GM10266 (cell line): ENCODE measurements around the gene PANK4.

ENCODE experiments used
- DNase-seq: peaks from one replicate; pipeline ENCODE4 v3.0.0; 2012; ENCODE audit errors: extremely low spot score
- TF ChIP-seq, protein P1 (sequence below): IDR thresholded peaks from 2 replicates; pipeline ENCODE4 v1.5.1; 2012; ENCODE audit warnings: mild to moderate bottlenecking, low read depth; ENCODE audit not compliant: control insufficient read depth, insufficient read depth; ENCODE audit errors: missing control alignments

The PANK4 gene

DNA sequence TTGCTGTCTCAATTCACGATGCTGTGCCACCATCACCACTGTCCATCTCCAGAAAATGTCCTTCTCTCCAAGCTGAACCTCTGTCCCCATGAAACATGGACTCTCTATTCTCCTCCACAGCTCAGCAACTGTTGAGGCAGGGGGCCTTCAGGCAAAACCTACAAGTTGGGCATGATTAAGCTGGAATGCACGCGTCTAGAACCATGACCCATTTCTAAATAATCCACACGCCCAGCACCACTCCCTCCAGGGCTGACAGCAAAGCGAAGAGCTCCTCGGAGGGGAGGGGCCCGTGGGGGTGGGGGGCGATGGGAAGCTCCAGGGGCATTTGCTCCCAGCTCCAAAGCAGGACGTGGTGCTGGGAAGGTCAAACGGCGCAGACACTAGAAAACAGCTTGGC, 7.0 kb upstream of the PANK4 start:
- DNase-seq = no peak
- TF ChIP-seq, protein P1, sequence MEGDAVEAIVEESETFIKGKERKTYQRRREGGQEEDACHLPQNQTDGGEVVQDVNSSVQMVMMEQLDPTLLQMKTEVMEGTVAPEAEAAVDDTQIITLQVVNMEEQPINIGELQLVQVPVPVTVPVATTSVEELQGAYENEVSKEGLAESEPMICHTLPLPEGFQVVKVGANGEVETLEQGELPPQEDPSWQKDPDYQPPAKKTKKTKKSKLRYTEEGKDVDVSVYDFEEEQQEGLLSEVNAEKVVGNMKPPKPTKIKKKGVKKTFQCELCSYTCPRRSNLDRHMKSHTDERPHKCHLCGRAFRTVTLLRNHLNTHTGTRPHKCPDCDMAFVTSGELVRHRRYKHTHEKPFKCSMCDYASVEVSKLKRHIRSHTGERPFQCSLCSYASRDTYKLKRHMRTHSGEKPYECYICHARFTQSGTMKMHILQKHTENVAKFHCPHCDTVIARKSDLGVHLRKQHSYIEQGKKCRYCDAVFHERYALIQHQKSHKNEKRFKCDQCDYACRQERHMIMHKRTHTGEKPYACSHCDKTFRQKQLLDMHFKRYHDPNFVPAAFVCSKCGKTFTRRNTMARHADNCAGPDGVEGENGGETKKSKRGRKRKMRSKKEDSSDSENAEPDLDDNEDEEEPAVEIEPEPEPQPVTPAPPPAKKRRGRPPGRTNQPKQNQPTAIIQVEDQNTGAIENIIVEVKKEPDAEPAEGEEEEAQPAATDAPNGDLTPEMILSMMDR = no peak

GRCh38 chr1:2532485-2533160, 6.2 kb upstream of the PANK4 start:
- TF ChIP-seq, protein P1 = no peak

DNA sequence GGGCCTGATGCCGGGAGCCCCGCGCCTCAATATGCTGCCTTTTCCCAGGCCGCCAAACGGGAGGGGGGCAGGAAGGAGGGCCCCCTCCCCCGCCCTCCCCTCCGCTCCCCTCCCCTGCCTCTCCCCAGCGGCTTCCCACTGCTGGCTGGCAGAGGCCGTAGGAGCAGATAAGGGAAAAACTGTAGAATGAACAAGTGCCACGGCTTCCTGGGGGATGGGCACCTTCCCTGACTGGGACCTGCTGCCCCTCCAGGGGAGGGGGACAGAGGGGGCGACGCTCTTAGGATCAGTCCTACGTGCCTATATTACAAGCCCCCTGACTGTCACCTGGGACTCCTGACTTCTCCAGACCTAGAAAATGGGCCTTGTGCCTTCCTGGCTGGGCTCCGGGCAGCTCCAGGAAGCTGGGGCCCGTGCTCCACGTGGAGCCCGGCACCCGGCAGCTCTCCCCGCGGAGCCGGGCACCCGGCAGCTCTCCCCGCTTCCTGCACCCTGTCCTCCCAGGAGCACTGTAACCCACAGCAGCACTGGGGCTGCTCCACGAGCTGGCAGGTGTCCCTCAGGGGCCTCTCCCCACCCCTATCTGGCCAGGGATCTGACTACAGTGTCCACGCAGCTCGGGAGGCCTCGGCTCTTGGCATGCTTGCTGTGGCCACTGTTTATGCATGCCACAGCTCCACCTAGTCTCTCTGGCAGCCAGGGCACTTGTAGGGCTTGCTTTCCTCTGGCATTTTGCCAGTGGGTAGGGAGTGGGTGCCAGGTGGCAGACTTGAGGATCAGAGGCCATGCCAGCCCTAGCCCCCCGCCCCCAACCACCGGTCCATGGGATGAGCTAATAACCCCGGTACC, 4.3 kb upstream of the PANK4 start:
- TF ChIP-seq, protein P1 = no peak
- DNase-seq = no peak

More at GRCh38 chr1:2532485-2533160, 6.2 kb upstream of the PANK4 start:
- no peak for DNase-seq

DNA sequence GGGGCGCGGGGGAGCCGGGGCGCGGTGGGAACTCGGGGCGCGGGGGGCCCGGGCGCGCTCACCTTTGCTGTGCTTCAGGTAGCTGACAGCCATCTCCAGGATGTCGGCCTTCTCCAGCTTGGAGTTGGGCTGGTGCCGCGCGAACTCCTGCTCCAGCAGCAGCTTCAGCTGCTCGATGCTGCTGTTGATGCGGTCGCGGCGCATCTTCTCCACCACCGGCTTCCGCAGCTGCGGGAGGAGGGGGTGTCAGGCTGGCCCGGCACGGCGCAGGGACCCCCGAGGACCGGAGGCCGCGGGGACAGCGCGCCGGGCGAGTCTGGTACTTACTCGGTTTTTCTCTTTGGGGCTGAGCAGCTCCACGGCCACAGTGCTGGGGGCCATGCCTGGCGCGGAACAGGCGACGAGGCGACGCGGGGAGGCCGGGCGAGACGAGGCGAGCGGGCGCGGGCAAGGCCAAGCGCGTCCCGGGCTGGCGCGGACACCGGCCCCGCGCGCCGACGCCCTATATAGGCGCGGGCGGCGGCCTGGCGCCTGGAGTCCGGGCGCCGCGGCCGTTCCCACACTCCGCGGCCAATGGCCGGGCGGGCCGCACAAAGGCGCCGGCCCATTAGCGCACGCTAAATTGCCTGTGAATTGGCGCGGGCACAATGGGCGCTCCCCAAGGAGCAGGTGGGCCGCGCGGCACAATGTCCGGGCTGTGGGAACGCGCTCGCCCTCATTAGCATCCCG, 3.6 kb upstream of the PANK4 start, which contains the start of gene HES5:
TSS of gene HES5 (minus strand) at position 480 of the 729 bp plus-strand sequence. CDS start at position 381, 99 bp downstream.
- no peak for DNase-seq
- TF ChIP-seq, protein P1 = no peak

GRCh38 chr1:2528966-2529783, 2.8 kb upstream of the PANK4 start:
- DNase-seq = peak; percentile 77
- TF ChIP-seq, protein P1 = no peak

DNA sequence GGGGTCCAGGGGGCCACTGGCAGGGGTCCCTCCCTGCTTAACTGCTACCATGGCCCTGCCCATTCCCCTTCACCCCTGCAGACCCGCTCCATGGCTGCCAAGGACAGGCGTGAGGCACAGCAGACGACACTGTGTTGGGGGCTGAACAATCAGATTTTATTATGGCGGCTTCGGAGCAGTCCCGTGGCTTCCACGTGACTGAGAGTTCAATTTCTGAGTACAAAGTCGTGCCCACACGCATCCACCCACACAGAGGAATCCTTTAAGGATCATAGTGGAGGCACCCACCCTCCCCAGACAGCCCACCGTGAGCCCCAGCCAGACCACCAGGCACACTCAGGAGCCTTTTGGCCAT, 2.2 kb upstream of the PANK4 start:
- TF ChIP-seq, protein P1 = no peak
- DNase-seq = no peak
